ENCODE data around the gene HASPIN. TPM values are rescaled to one million over a fixed set of nuclear protein-coding genes. Genes with fewer than 3 reads are reported as not detected.
A peak's percentile ranks its signal among the peaks of the same experiment; 100 is the strongest.

Gene HASPIN
- total RNA-seq, 1 donor from 2014 or later = 6.7 TPM

- H3K4me3 Mint-ChIP-seq = no peak overlapping the region
- no peak overlapping the region for H3K27ac Mint-ChIP-seq
- no peaks in the 10 kb centered on the region for H3K36me3 Mint-ChIP-seq (ENCODE audit: low read depth)
- H3K4me1 Mint-ChIP-seq = peaks cover 15% of the 10 kb centered on the region
- CTCF ChIA-PET = no interaction called here
- intact Hi-C loops (cut with micrococcal nuclease) = no loop called here
- no peaks in the 10 kb centered on the region for H3K9me3 Mint-ChIP-seq
- DNase-seq (no peak), ATAC-seq (ENCODE audit: low read depth) (no peak)
- no peak for TF ChIP-seq CTCF (IDR thresholded peaks at IDR 0.05)
- peaks cover 3% of the 10 kb centered on the region for H3K27me3 Mint-ChIP-seq
- POLR2A ChIA-PET = no interaction called here
Observed at GRCh38 chr17:3745071-3745470, 21.4 kb downstream of the HASPIN start.

DNA sequence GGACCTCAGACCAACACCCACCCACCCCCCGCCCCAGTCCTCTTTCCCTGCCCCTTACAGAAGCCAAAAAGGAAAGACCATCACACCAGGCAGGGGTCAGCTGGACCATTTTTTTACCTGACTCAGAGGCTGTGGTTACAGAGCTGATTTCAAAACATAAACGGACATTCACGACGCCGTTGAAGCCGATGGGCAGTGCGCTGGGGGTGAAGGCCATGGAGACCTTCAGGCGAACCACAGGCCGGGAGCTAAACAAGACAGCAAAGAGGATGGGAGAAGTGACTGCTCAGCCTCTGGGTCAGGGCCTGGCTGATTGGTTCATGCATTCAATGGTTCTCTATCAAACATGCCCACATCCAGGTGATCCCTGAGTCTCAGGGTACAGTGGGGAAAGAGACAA is 24.1 kb downstream of the HASPIN start:
- Mint-ChIP-seq H3K27ac (no peak overlapping the region), H3K9me3 (no peaks in the 10 kb centered on the region), H3K4me1 (peaks cover 19% of the 10 kb centered on the region), H3K4me3 (no peak overlapping the region), H3K36me3 (ENCODE audit: low read depth) (no peaks in the 10 kb centered on the region), H3K27me3 (peaks cover 3% of the 10 kb centered on the region)
- ChIA-PET POLR2A (interaction anchor here (0.7 kb wide), 1 partner anchor 71 kb away, joined by 4 read pairs; no protein-coding TSS in a partner anchor), CTCF (interaction anchor here (1.9 kb wide), 1 partner anchor 10 kb away, joined by 6 read pairs; no protein-coding TSS in a partner anchor)
- DNase-seq (no peak), ATAC-seq (ENCODE audit: low read depth) (no peak)
- no peak for TF ChIP-seq CTCF (IDR thresholded peaks at IDR 0.05)
- intact Hi-C loops (cut with micrococcal nuclease) = no loop called here

DNA sequence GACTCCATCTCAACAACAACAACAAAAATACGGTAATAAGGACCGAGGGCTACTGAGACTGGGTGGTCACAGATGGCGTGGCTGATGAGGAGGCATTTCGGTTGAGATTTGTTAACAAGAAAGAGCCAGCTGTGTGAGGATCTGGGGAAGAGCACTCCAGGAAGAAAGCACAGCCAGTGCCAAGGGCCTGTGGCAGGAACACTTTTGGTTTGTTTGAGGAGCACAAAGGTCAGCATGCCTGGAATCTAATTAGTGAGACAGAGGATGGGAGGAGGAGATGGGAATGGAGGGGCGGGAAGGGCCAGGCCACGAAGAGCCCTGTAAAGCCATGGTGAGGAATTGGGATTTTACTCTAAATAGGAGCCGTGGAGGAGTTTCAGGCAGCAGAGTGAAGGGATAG is 24.9 kb downstream of the HASPIN start:
- ChIA-PET POLR2A (interaction anchor here (0.6 kb wide), 1 partner anchor 16 kb away, joined by 3 read pairs; no protein-coding TSS in a partner anchor), CTCF (interaction anchor here (0.6 kb wide), 1 partner anchor 56 kb away, joined by 3 read pairs; no protein-coding TSS in a partner anchor)
- Mint-ChIP-seq H3K36me3 (ENCODE audit: low read depth) (no peaks in the 10 kb centered on the region), H3K4me3 (no peak overlapping the region), H3K27ac (no peak overlapping the region), H3K27me3 (peaks cover 3% of the 10 kb centered on the region), H3K9me3 (no peaks in the 10 kb centered on the region), H3K4me1 (peaks cover 23% of the 10 kb centered on the region)
- TF ChIP-seq CTCF (IDR thresholded peaks at IDR 0.05) = no peak
- intact Hi-C loops (cut with micrococcal nuclease) = no loop called here
- no peak for ATAC-seq (ENCODE audit: low read depth)
- no peak for DNase-seq

- no peak for DNase-seq
- intact Hi-C loops (cut with micrococcal nuclease) = no loop called here
- Mint-ChIP-seq H3K27me3 (peaks cover 3% of the 10 kb centered on the region), H3K9me3 (no peaks in the 10 kb centered on the region), H3K27ac (no peak overlapping the region), H3K4me3 (no peak overlapping the region), H3K36me3 (ENCODE audit: low read depth) (no peaks in the 10 kb centered on the region), H3K4me1 (peaks cover 23% of the 10 kb centered on the region)
- POLR2A ChIA-PET = no interaction called here
- CTCF ChIA-PET = interaction anchor here (2.4 kb wide), 1 partner anchor 13 kb away, joined by 10 read pairs; no protein-coding TSS in a partner anchor
- ATAC-seq (ENCODE audit: low read depth) = no peak
- no peak for TF ChIP-seq CTCF (IDR thresholded peaks at IDR 0.05)
Observed at GRCh38 chr17:3750296-3750695, 26.6 kb downstream of the HASPIN start.

- H3K27me3 Mint-ChIP-seq = peaks cover 3% of the 10 kb centered on the region
- TF ChIP-seq CTCF (IDR thresholded peaks at IDR 0.05) = no peak
- peaks cover 27% of the 10 kb centered on the region for H3K4me1 Mint-ChIP-seq
- no peak overlapping the region for H3K27ac Mint-ChIP-seq
- peak overlapping the region; percentile 29 for H3K4me3 Mint-ChIP-seq
- no peaks in the 10 kb centered on the region for H3K36me3 Mint-ChIP-seq (ENCODE audit: low read depth)
- DNase-seq = no peak
- intact Hi-C loops (cut with micrococcal nuclease) = no loop called here
- CTCF ChIA-PET = interaction anchor here (0.7 to 2.4 kb wide), 2 partner anchors 13 to 76 kb away, joined by 3 to 10 read pairs; no protein-coding TSS in a partner anchor
- H3K9me3 Mint-ChIP-seq = no peaks in the 10 kb centered on the region
- no peak for ATAC-seq (ENCODE audit: low read depth)
- POLR2A ChIA-PET = no interaction called here
Observed at GRCh38 chr17:3750926-3751325, 27.2 kb downstream of the HASPIN start.
